ENCODE measurements around the gene GSG1L. TPM values are rescaled to one million over a fixed set of nuclear protein-coding genes. Genes with fewer than 3 reads are reported as not detected.

Gene GSG1L
- total RNA-seq, 1 experiment from 2014 or later: not detected

DNA sequence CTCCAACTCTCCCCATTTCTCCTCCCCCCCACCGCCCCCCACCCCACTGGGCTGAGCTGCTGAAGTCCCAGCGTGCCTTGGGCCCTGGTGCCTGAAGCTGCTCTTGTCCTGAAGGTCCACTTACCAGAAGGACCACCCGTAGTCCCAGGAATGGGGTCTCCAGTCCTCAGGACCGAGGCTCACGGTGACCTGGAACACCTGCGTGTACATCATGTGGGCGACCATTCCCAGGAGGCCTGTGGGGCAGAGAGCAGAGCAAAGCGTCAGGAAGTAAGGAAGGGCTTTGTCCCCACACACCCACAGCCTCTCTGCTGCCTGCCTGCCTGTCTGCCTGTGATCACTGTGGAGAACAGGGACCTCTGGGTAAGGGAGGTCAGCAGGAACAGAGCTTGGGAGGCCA, 218.7 kb downstream of the GSG1L start:
- Histone ChIP-seq H3K9me3 (ENCODE audit: low read length) (no peaks in the 10 kb centered on the region), H3K4me2 (ENCODE audit: low read depth, low read length, poor library complexity, severe bottlenecking) (no peak overlapping the region), H3K79me2 (ENCODE audit: low read length) (no peaks in the 10 kb centered on the region), H3K9me2 (replicated peaks; ENCODE audit: insufficient read depth, low read length) (no peaks in the 10 kb centered on the region), H2AFZ (ENCODE audit: low read length) (no peak overlapping the region), H3K4me1 (ENCODE audit: low read length) (no peaks in the 10 kb centered on the region), H3K9ac (ENCODE audit: low read length) (no peak overlapping the region), H3K4me3 (ENCODE audit: low read length) (no peak overlapping the region), H3K36me3 (ENCODE audit: insufficient read depth, low read length) (no peaks in the 10 kb centered on the region), H3K27me3 (ENCODE audit: low read length) (no peaks in the 10 kb centered on the region), H4K20me1 (ENCODE audit: insufficient read depth, low read depth, low read length) (no peaks in the 10 kb centered on the region), H3K27ac (ENCODE audit: low read length) (no peak overlapping the region)
- DNase-seq: no peak

DNA sequence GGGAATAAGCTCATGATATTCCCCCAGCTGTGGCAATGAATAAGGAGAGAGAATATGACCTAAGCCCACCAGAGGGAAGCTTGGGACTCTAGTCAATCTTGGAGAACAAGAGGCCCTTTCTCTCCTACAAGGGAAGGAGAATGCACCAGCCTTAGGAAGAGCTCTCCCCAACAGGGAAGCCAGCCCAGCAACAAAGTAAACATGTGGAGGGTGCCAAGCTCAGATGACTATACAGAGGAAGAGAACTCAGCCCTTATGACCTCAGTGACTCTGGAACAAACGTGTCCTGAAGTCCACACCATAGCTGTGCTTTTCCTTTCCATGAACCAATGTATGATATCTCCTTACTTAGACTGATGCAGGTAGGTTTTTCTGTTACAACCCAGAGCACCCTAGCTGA, 219.7 kb downstream of the GSG1L start:
- H2AFZ ChIP-seq (ENCODE audit: low read length): no peak overlapping the region
- no peaks in the 10 kb centered on the region for H3K9me2 ChIP-seq (replicated peaks; ENCODE audit: insufficient read depth, low read length)
- DNase-seq: no peak
- H3K4me3 ChIP-seq (ENCODE audit: low read length): no peak overlapping the region
- H3K4me2 ChIP-seq (ENCODE audit: low read depth, low read length, poor library complexity, severe bottlenecking): no peak overlapping the region
- no peaks in the 10 kb centered on the region for H3K36me3 ChIP-seq (ENCODE audit: insufficient read depth, low read length)
- no peak overlapping the region for H3K27ac ChIP-seq (ENCODE audit: low read length)
- H3K4me1 ChIP-seq (ENCODE audit: low read length): no peaks in the 10 kb centered on the region
- no peaks in the 10 kb centered on the region for H3K27me3 ChIP-seq (ENCODE audit: low read length)
- no peaks in the 10 kb centered on the region for H4K20me1 ChIP-seq (ENCODE audit: insufficient read depth, low read depth, low read length)
- H3K9ac ChIP-seq (ENCODE audit: low read length): no peak overlapping the region
- H3K9me3 ChIP-seq (ENCODE audit: low read length): no peaks in the 10 kb centered on the region
- H3K79me2 ChIP-seq (ENCODE audit: low read length): no peaks in the 10 kb centered on the region

GRCh38 chr16:27841911-27842310, 221.6 kb downstream of the GSG1L start:
- Histone ChIP-seq H2AFZ (ENCODE audit: low read length) (no peak overlapping the region), H3K9me3 (ENCODE audit: low read length) (no peaks in the 10 kb centered on the region), H3K4me1 (ENCODE audit: low read length) (peaks cover 4% of the 10 kb centered on the region), H3K27ac (ENCODE audit: low read length) (no peak overlapping the region), H3K9me2 (replicated peaks; ENCODE audit: insufficient read depth, low read length) (no peaks in the 10 kb centered on the region), H3K79me2 (ENCODE audit: low read length) (no peaks in the 10 kb centered on the region), H3K27me3 (ENCODE audit: low read length) (no peaks in the 10 kb centered on the region), H3K9ac (ENCODE audit: low read length) (no peak overlapping the region), H3K36me3 (ENCODE audit: insufficient read depth, low read length) (no peaks in the 10 kb centered on the region), H4K20me1 (ENCODE audit: insufficient read depth, low read depth, low read length) (no peaks in the 10 kb centered on the region), H3K4me2 (ENCODE audit: low read depth, low read length, poor library complexity, severe bottlenecking) (no peak overlapping the region), H3K4me3 (ENCODE audit: low read length) (no peak overlapping the region)
- no peak for DNase-seq

DNA sequence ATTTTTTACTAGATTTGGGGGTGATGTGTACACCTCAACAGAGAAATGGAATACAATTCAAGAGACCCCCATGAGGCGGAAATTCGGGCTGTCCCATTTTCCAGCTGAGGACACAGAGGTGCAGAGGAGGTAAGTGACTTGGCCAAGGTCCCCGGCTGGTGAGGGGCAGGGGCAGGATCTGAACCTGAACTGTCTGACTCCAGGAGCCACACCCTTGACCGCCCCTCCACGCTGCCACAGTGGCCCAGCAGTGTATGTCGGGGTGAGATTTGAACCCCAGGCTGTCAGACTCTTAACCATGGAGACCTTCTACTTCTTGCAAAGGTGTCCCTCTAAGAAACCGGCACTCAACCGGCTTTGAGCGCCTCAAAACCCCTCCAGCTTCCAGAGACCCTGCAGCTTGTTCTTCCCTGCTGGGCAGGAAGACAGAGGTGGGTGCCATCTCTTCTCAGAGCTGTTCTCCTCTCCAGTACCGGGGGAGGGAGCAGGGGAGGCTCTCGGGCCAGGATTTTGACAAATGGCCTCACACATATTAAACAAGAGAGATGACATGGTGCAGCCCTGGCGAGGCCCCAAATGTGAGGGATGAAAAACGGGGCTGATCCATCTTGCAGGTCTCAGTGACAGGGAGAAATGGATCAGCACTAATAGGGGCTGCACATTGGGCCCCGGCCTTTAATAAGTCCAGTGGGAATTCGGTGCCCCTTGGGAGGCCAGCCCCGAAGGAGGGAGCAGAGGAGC, 222.3 kb downstream of the GSG1L start:
- no peak overlapping the region for H3K4me2 ChIP-seq (ENCODE audit: low read depth, low read length, poor library complexity, severe bottlenecking)
- no peaks in the 10 kb centered on the region for H3K27me3 ChIP-seq (ENCODE audit: low read length)
- no peak overlapping the region for H3K27ac ChIP-seq (ENCODE audit: low read length)
- no peaks in the 10 kb centered on the region for H3K79me2 ChIP-seq (ENCODE audit: low read length)
- H3K4me1 ChIP-seq (ENCODE audit: low read length): peaks cover 4% of the 10 kb centered on the region
- no peak overlapping the region for H3K4me3 ChIP-seq (ENCODE audit: low read length)
- no peak for DNase-seq
- H3K9me3 ChIP-seq (ENCODE audit: low read length): no peaks in the 10 kb centered on the region
- H3K9me2 ChIP-seq (replicated peaks; ENCODE audit: insufficient read depth, low read length): no peaks in the 10 kb centered on the region
- H2AFZ ChIP-seq (ENCODE audit: low read length): no peak overlapping the region
- no peaks in the 10 kb centered on the region for H3K36me3 ChIP-seq (ENCODE audit: insufficient read depth, low read length)
- H3K9ac ChIP-seq (ENCODE audit: low read length): no peak overlapping the region
- no peaks in the 10 kb centered on the region for H4K20me1 ChIP-seq (ENCODE audit: insufficient read depth, low read depth, low read length)

DNA sequence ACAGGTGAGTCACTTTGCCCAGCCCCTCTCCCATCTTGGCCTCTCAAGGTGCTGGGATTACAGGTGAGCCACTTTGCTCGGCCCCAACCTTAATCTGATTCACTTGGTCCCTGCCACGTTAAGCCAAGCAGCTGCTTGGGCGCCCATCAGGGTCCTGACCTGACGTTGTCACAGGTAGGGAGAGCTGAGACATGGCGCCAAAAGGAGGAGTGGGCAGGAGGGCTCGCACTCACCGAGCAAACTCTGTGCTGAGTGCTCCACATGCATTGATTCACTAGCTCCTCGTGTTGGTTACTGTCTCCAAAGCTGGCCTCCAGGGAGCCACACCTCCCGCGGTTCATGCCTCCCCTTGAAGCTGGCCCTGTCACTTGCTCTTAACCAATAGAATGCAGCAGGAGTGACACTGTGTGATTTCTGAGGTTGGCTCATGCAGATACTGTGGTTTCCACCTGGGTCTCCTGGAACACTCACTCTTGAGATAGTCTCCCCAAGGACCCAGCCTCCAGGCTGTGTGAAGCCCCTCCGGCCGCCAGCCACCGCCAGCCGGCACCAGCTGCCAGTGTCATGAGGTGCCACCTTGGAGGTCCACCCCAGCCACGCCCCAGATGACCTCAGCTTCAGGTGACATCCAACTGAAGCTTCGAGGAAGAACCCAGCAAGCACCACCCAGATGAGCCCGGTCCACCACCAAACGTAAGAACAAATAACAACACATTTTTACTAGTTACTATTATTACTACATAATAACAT, 223.0 kb downstream of the GSG1L start:
- H3K79me2 ChIP-seq (ENCODE audit: low read length): no peaks in the 10 kb centered on the region
- no peak overlapping the region for H3K9ac ChIP-seq (ENCODE audit: low read length)
- H3K4me2 ChIP-seq (ENCODE audit: low read depth, low read length, poor library complexity, severe bottlenecking): no peak overlapping the region
- no peaks in the 10 kb centered on the region for H3K9me3 ChIP-seq (ENCODE audit: low read length)
- no peak overlapping the region for H3K4me3 ChIP-seq (ENCODE audit: low read length)
- no peaks in the 10 kb centered on the region for H4K20me1 ChIP-seq (ENCODE audit: insufficient read depth, low read depth, low read length)
- no peaks in the 10 kb centered on the region for H3K36me3 ChIP-seq (ENCODE audit: insufficient read depth, low read length)
- DNase-seq: no peak
- no peak overlapping the region for H3K27ac ChIP-seq (ENCODE audit: low read length)
- no peaks in the 10 kb centered on the region for H3K27me3 ChIP-seq (ENCODE audit: low read length)
- no peaks in the 10 kb centered on the region for H3K9me2 ChIP-seq (replicated peaks; ENCODE audit: insufficient read depth, low read length)
- no peak overlapping the region for H2AFZ ChIP-seq (ENCODE audit: low read length)
- H3K4me1 ChIP-seq (ENCODE audit: low read length): peaks cover 4% of the 10 kb centered on the region

- Histone ChIP-seq H3K36me3 (ENCODE audit: insufficient read depth, low read length) (no peaks in the 10 kb centered on the region), H2AFZ (ENCODE audit: low read length) (no peak overlapping the region), H3K79me2 (ENCODE audit: low read length) (no peaks in the 10 kb centered on the region), H3K27ac (ENCODE audit: low read length) (no peak overlapping the region), H3K9me2 (replicated peaks; ENCODE audit: insufficient read depth, low read length) (no peaks in the 10 kb centered on the region), H3K27me3 (ENCODE audit: low read length) (no peaks in the 10 kb centered on the region), H3K9me3 (ENCODE audit: low read length) (no peaks in the 10 kb centered on the region), H4K20me1 (ENCODE audit: insufficient read depth, low read depth, low read length) (no peaks in the 10 kb centered on the region), H3K4me3 (ENCODE audit: low read length) (no peak overlapping the region), H3K4me1 (ENCODE audit: low read length) (peaks cover 4% of the 10 kb centered on the region), H3K4me2 (ENCODE audit: low read depth, low read length, poor library complexity, severe bottlenecking) (no peak overlapping the region), H3K9ac (ENCODE audit: low read length) (no peak overlapping the region)
- no peak for DNase-seq
Measured at GRCh38 chr16:27839419-27839818, 224.1 kb downstream of the GSG1L start.

DNA sequence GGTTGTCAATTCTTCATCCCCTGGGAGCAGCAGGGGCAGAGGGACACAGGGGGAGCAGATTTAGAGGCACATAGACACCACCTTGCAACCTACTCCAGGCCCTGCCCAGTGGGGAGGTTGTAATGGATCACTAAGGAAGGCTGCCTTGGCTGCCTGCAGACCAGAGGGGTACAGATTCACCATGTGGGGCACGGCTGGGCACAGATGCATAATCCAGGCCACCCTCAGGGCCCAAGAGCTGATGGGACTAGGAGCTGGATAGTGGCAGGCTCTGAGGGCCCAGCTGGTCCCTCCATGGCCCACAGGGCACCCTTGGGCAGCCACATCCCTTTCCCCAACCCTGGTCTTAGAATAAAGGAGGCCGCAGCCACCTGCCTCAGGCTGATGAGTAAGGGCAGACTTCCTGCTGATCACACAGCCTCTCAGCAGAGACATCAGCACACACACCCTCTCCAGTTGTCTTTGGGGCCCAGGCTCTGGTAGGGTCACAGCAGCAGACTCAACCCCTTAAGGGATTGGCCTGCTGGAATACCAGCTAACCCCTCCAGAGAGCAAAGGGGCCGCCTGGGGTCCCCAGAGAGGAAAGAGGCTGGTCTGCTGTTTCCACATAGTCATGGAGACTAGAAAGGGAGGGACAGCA, 224.9 kb downstream of the GSG1L start:
- Histone ChIP-seq H3K36me3 (ENCODE audit: insufficient read depth, low read length) (no peaks in the 10 kb centered on the region), H4K20me1 (ENCODE audit: insufficient read depth, low read depth, low read length) (no peaks in the 10 kb centered on the region), H3K79me2 (ENCODE audit: low read length) (no peaks in the 10 kb centered on the region), H3K4me2 (ENCODE audit: low read depth, low read length, poor library complexity, severe bottlenecking) (no peak overlapping the region), H3K9me3 (ENCODE audit: low read length) (no peaks in the 10 kb centered on the region), H3K27ac (ENCODE audit: low read length) (no peak overlapping the region), H3K9ac (ENCODE audit: low read length) (no peak overlapping the region), H3K4me1 (ENCODE audit: low read length) (peaks cover 4% of the 10 kb centered on the region), H3K4me3 (ENCODE audit: low read length) (no peak overlapping the region), H3K27me3 (ENCODE audit: low read length) (no peaks in the 10 kb centered on the region), H2AFZ (ENCODE audit: low read length) (no peak overlapping the region), H3K9me2 (replicated peaks; ENCODE audit: insufficient read depth, low read length) (no peaks in the 10 kb centered on the region)
- no peak for DNase-seq

DNA sequence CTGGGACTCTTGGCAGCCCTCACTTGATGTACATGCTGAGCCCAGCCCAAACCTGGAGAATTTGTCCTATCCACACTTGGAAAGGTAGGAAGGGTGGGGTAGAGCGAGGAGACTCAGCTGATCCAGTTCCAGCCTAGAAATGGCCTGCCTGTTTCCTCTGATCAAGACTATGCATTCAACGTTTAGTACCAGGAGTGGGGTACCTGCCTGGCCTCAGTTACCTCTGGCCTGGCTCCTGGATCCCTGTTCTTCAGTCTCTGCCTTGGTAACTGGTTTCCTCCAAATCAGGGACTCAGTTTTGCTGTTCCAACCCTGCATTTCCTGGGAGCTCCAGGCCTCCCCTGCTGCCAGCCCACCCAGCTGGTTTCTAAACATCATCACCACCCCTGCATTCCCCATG, 233.5 kb downstream of the GSG1L start:
- Histone ChIP-seq H3K4me3 (ENCODE audit: low read length) (no peak overlapping the region), H3K36me3 (ENCODE audit: insufficient read depth, low read length) (no peaks in the 10 kb centered on the region), H3K27me3 (ENCODE audit: low read length) (no peaks in the 10 kb centered on the region), H3K4me1 (ENCODE audit: low read length) (no peaks in the 10 kb centered on the region), H4K20me1 (ENCODE audit: insufficient read depth, low read depth, low read length) (no peaks in the 10 kb centered on the region), H2AFZ (ENCODE audit: low read length) (no peak overlapping the region), H3K27ac (ENCODE audit: low read length) (no peak overlapping the region), H3K79me2 (ENCODE audit: low read length) (no peaks in the 10 kb centered on the region), H3K9ac (ENCODE audit: low read length) (no peak overlapping the region), H3K9me3 (ENCODE audit: low read length) (no peaks in the 10 kb centered on the region), H3K4me2 (ENCODE audit: low read depth, low read length, poor library complexity, severe bottlenecking) (no peak overlapping the region), H3K9me2 (replicated peaks; ENCODE audit: insufficient read depth, low read length) (no peaks in the 10 kb centered on the region)
- no peak for DNase-seq
